CD4-positive, alpha-beta T cell (primary cell): ENCODE data around the gene C16orf86. TPM values are rescaled to one million over a fixed set of nuclear protein-coding genes. Genes with fewer than 3 reads are reported as not detected.

ENCODE experiments used
- ATAC-seq: fragments of 200-7000 bp; cut with Tn5 transposase; one replicate; pipeline ENCODE4 v1.10.0; 2022; ENCODE audit warnings: mild to moderate bottlenecking; ENCODE audit not compliant: poor library complexity
- CTCF ChIA-PET: fragments of 350-600 bp; sonication (Branson Sonifier 250); formaldehyde crosslinking; loops from one replicate; lab custom pipeline; 2021; ENCODE audit warnings: antibody characterized with exemption, inconsistent platforms; lab: Charles Lee
- POLR2A ChIA-PET: fragments of 350-600 bp; sonication (Branson Sonifier 250); formaldehyde crosslinking; loops from one replicate; lab custom pipeline; 2021; ENCODE audit warnings: antibody characterized with exemption, inconsistent platforms; lab: Charles Lee
- DNase-seq, 14 experiments: peaks; one replicate each; pipeline ENCODE4 v3.0.0-alpha.2; 2013 to 2020; ENCODE audit warnings: mixed read lengths in 2 of 14
- H3K27ac ChIP-seq, 2 donors: one replicate each; pipeline versions ENCODE4 v1.5.1 to v1.7.0; 2013; ENCODE audit warnings: low read length in 2 of 2, low read depth in 1 of 2, mild to moderate bottlenecking in 1 of 2
- H3K27me3 ChIP-seq, 2 experiments: 1 replicate in 1 of 2; 2 replicates in 1 of 2; pipeline versions ENCODE4 v1.6.1 to v1.7.0; 2013; ENCODE audit warnings: low read length in 2 of 2, control low read depth in 1 of 2, mild to moderate bottlenecking in 1 of 2, moderate library complexity in 1 of 2; ENCODE audit not compliant: insufficient read depth in 2 of 2, control insufficient read depth in 1 of 2
- H3K36me3 ChIP-seq: one replicate; pipeline ENCODE4 v1.6.1; 2013; ENCODE audit warnings: low read length, control low read depth; ENCODE audit not compliant: insufficient read depth
- H3K4me1 ChIP-seq: one replicate; pipeline ENCODE4 v1.6.1; 2013; ENCODE audit warnings: low read length, control low read depth; ENCODE audit not compliant: insufficient read depth
- H3K4me3 ChIP-seq: one replicate; pipeline ENCODE4 v1.5.1; 2013; ENCODE audit warnings: mild to moderate bottlenecking, low read length, moderate library complexity
- H3K9me3 ChIP-seq, 2 experiments: 1 replicate in 1 of 2; 2 replicates in 1 of 2; pipeline versions ENCODE4 v1.6.1 to v1.7.0; 2013; ENCODE audit warnings: low read length in 2 of 2, mild to moderate bottlenecking in 2 of 2, control low read depth in 1 of 2, moderate library complexity in 1 of 2; ENCODE audit not compliant: control insufficient read depth in 1 of 2, insufficient read depth in 1 of 2
- H3K27ac Mint-ChIP-seq: one replicate; pipeline ENCODE4 v1.8.0; 2020; ENCODE audit warnings: mixed read lengths
- H3K27me3 Mint-ChIP-seq: one replicate; pipeline ENCODE4 v1.8.0; 2021; ENCODE audit warnings: mixed read lengths
- H3K36me3 Mint-ChIP-seq: one replicate; pipeline ENCODE4 v1.8.0; 2021; ENCODE audit warnings: low read depth, mixed read lengths
- H3K4me1 Mint-ChIP-seq: one replicate; pipeline ENCODE4 v1.8.0; 2021; ENCODE audit warnings: low read depth, mixed read lengths
- H3K4me3 Mint-ChIP-seq: one replicate; pipeline ENCODE4 v1.8.0; 2020; ENCODE audit warnings: mild to moderate bottlenecking, mixed read lengths
- H3K9me3 Mint-ChIP-seq: one replicate; pipeline ENCODE4 v1.8.0; 2020; ENCODE audit warnings: mixed read lengths
- CTCF ChIP-seq: fragments of 200-600 bp; IDR thresholded peaks from one replicate; pipeline ENCODE4 v1.8.0; 2022; ENCODE audit warnings: antibody characterized with exemption, mild to moderate bottlenecking
- intact Hi-C, 2 experiments: fragments of 100-400 bp; cut with DNase I in 1 of 2; cut with micrococcal nuclease in 1 of 2; formaldehyde crosslinking; loops; one replicate each; pipeline versions ENCODE4 v1.15.1 to v1.9.0; 2023 to 2025; cut with DNase I, micrococcal nuclease
- total RNA-seq, 174 experiments: library from RNA in 2 of 174; stranded (reverse) in 2 of 174; gene quantifications; one replicate each; pipeline ENCODE4 v1.2.3 and lab custom pipeline; 2021 to 2026

Gene C16orf86
- total RNA-seq, 2 experiments from 2014 or later: 2.0 to 2.4 TPM

DNA sequence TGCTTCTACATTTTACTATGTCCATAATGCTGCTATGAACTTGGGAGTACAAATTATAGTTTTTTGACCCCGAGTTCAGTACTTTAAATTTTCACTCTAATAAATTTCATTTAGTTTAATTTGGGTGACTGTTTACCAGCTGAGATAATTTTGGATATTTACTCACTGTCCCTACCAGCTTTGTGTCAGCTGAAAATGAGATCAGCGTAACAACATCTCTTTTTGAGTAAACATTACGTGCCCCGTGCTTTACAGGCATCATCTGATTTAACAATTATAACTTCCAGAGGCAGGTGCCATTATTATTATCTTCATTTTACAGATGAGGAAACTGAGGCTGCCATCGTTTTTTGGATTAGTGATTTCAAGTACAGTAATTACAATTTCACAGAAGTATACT, 37.5 kb downstream of the C16orf86 start:
- no peak for ATAC-seq
- CTCF ChIA-PET: no interaction called here
- peaks cover 33% of the 10 kb centered on the region for H3K4me1 Mint-ChIP-seq
- peak overlapping the region; percentile 80 for H3K27ac Mint-ChIP-seq
- Histone ChIP-seq H3K27me3 (no peaks in the 10 kb centered on the region), H3K4me3 (no peak overlapping the region), H3K36me3 (no peaks in the 10 kb centered on the region), H3K9me3 (peaks cover 0 to 9% of the 10 kb centered on the region in 2 experiments), H3K27ac (no peak overlapping the region), H3K4me1 (peaks cover 12% of the 10 kb centered on the region)
- no peak for TF ChIP-seq CTCF
- no peaks in the 10 kb centered on the region for H3K36me3 Mint-ChIP-seq
- no peak for DNase-seq
- intact Hi-C loops: no loop called here
- H3K27me3 Mint-ChIP-seq: no peaks in the 10 kb centered on the region
- H3K9me3 Mint-ChIP-seq: no peaks in the 10 kb centered on the region
- H3K4me3 Mint-ChIP-seq: no peak overlapping the region
- POLR2A ChIA-PET: no interaction called here

- no peak for DNase-seq
- Histone ChIP-seq H3K27me3 (no peaks in the 10 kb centered on the region), H3K4me1 (peaks cover 12% of the 10 kb centered on the region), H3K27ac (no peak overlapping the region), H3K4me3 (no peak overlapping the region), H3K36me3 (no peaks in the 10 kb centered on the region), H3K9me3 (no peaks in the 10 kb centered on the region)
- no peak for TF ChIP-seq CTCF
- POLR2A ChIA-PET: interaction anchor here (1.2 kb wide), 1 partner anchor 12 kb away, joined by 3 read pairs; the partner anchor contains the start of gene GFOD2
- no peaks in the 10 kb centered on the region for H3K27me3 Mint-ChIP-seq
- CTCF ChIA-PET: no interaction called here
- peaks cover 28% of the 10 kb centered on the region for H3K4me1 Mint-ChIP-seq
- no peak overlapping the region for H3K27ac Mint-ChIP-seq
- no peak overlapping the region for H3K4me3 Mint-ChIP-seq
- peaks cover 9% of the 10 kb centered on the region for H3K36me3 Mint-ChIP-seq
- intact Hi-C loops: no loop called here
- no peak for ATAC-seq
- H3K9me3 Mint-ChIP-seq: no peaks in the 10 kb centered on the region
These were observed 40.6 kb downstream of the C16orf86 start for GRCh38 chr16:67707210-67707609.

DNA sequence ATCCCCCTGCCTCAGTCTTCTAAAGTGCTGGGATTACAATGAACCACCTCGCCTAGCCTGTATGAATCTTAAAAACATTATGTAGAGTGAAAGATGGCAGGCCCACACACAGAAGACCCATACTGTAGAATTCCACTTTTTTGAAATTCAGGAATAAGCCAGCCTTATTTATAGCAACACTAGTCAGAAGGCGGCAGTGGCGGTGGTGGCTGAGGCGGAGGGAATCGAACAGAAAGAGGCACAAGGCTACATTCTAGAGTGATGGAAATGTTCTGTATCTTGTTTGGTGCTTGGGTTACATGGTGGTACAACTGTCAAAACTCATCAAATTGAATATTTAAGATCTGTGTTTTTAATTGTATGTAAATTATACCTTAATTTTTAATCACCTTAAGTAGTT, 41.2 kb downstream of the C16orf86 start:
- Histone ChIP-seq H3K27me3 (no peaks in the 10 kb centered on the region), H3K4me3 (no peak overlapping the region), H3K4me1 (peaks cover 10% of the 10 kb centered on the region), H3K27ac (no peak overlapping the region), H3K36me3 (no peaks in the 10 kb centered on the region), H3K9me3 (no peaks in the 10 kb centered on the region)
- H3K4me1 Mint-ChIP-seq: peaks cover 27% of the 10 kb centered on the region
- no peak for ATAC-seq
- no peak for DNase-seq
- ChIA-PET CTCF (no interaction called here), POLR2A (no interaction called here)
- H3K4me3 Mint-ChIP-seq: no peak overlapping the region
- no peak overlapping the region for H3K27ac Mint-ChIP-seq
- peaks cover 9% of the 10 kb centered on the region for H3K36me3 Mint-ChIP-seq
- H3K27me3 Mint-ChIP-seq: no peaks in the 10 kb centered on the region
- H3K9me3 Mint-ChIP-seq: no peaks in the 10 kb centered on the region
- no peak for TF ChIP-seq CTCF
- intact Hi-C loops: no loop called here
